ENCODE measurements around the gene PPP1R12C.

PPP1R12C gene

GRCh38 chr19:55146705-55147273, 29.4 kb upstream of the PPP1R12C start:
- no peak for DNase-seq (ENCODE audit: low read depth)

GRCh38 chr19:55146078-55146704, 28.8 kb upstream of the PPP1R12C start:
- DNase-seq (ENCODE audit: low read depth): no peak

- DNase-seq (ENCODE audit: low read depth): no peak
These were observed 27.8 kb upstream of the PPP1R12C start for GRCh38 chr19:55145232-55145631.

- DNase-seq (ENCODE audit: low read depth): no peak
These were observed 24.3 kb upstream of the PPP1R12C start for GRCh38 chr19:55141696-55142095.

- DNase-seq (ENCODE audit: low read depth): no peak
These were observed 20.5 kb upstream of the PPP1R12C start for GRCh38 chr19:55137915-55138314.

- DNase-seq (ENCODE audit: low read depth): no peak
These were observed 19.1 kb upstream of the PPP1R12C start for GRCh38 chr19:55136399-55137102.

- no peak for DNase-seq (ENCODE audit: low read depth)
These were observed 17.3 kb upstream of the PPP1R12C start for GRCh38 chr19:55134736-55135135.

GRCh38 chr19:55133639-55134444, 16.4 kb upstream of the PPP1R12C start:
- no peak for DNase-seq (ENCODE audit: low read depth)

GRCh38 chr19:55132453-55133129, 15.2 kb upstream of the PPP1R12C start:
- no peak for DNase-seq (ENCODE audit: low read depth)

GRCh38 chr19:55131421-55131820, 14.0 kb upstream of the PPP1R12C start:
- no peak for DNase-seq (ENCODE audit: low read depth)

GRCh38 chr19:55119053-55119452, 1.6 kb upstream of the PPP1R12C start:
- DNase-seq (ENCODE audit: low read depth): no peak

GRCh38 chr19:55118401-55118991, 1.1 kb upstream of the PPP1R12C start:
- DNase-seq (ENCODE audit: low read depth): no peak

- peak; percentile 93 for DNase-seq (ENCODE audit: low read depth)
These were observed 390 bp upstream of the PPP1R12C start for GRCh38 chr19:55117663-55118391.

GRCh38 chr19:55116232-55116858, 1.1 kb downstream of the PPP1R12C start:
- DNase-seq (ENCODE audit: low read depth): peak; percentile 22

- no peak for DNase-seq (ENCODE audit: low read depth)
These were observed 1.9 kb downstream of the PPP1R12C start for GRCh38 chr19:55115446-55116065.

GRCh38 chr19:55114566-55115145, 2.8 kb downstream of the PPP1R12C start:
- no peak for DNase-seq (ENCODE audit: low read depth)

GRCh38 chr19:55113570-55114039, 3.8 kb downstream of the PPP1R12C start:
- no peak for DNase-seq (ENCODE audit: low read depth)

GRCh38 chr19:55112777-55113569, 4.5 kb downstream of the PPP1R12C start:
- no peak for DNase-seq (ENCODE audit: low read depth)

All from stimulated activated CD8-positive, alpha-beta memory T cell treated with anti-CD3 and anti-CD28 coated beads, Interleukin-15, amount 100 ng/mL, for 24 hours (primary cell).